HG02642 (cell line): Measurements from ENCODE around the gene ZBTB25.

ENCODE experiments used
- ATAC-seq: cut with Tn5 transposase; IDR thresholded peaks from one replicate; pipeline ENCODE4 v1.9.1; 2021; ENCODE audit warnings: mild to moderate bottlenecking; ENCODE audit not compliant: unreplicated experiment, poor library complexity

ZBTB25 gene

GRCh38 chr14:64401949-64402348 lies 101.7 kb downstream of the ZBTB25 start:
- ATAC-seq = no peak

DNA sequence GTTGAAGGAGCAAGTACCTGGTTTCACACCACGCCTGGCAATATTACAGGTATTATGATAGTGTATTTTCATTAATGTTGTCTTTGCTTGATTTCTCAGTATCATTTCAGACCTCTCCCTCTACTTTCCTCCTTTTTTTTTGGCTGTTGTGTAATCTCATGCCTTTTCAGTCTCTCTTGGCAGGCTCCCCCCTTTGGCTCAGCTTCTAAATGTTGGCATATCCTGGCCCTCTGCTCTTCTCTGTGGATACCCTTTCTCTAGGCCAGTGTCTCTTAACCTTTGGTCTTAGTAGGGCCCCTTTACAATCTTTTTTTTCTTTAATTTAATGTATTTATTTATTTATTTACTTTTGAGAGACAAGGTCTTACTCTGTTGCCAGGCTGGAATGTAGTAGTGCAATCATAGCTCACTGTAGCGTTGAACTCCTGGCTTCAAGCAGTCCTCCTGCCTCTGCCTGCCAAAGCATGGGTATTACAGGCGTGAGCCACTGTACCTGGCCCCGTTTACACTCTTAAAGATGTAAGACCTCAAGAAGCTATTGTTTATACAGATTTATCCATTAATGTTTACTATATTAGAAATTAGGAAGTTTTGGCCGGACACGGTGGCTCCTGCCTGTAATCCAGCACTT lies 102.7 kb downstream of the ZBTB25 start:
- ATAC-seq = no peak
